ENCODE results near the gene AKAP13. TPM values are rescaled to one million over a fixed set of nuclear protein-coding genes. Genes with fewer than 3 reads are reported as not detected.
A peak's percentile ranks its signal among the peaks of the same experiment; 100 is the strongest.
"Not testable (repeated sequence)": the region's sequence is repeated elsewhere in the genome, so short reads cannot be mapped to it uniquely, and the experiment has no call there.

AKAP13 gene
- polyA plus RNA-seq, 3 donors: 82.8 to 94.8 (median 88.1) TPM

DNA sequence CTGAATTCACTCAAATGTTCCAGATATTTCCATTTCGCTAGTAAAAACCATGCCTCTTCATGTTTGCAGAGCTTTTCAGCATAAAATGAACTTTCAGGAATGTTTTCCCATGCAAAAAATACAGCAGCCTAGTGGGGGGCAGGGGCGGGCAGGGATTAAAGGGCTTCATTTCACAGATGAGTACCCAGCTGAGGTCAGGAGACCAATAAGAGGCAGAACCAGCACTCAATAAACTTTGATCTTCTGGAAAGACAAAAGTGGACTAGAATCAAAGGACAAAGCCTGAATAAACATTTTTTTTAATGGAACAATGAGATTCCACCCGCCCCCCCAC, 406.3 kb downstream of the AKAP13 start:
- DNase-seq: no peak

DNA sequence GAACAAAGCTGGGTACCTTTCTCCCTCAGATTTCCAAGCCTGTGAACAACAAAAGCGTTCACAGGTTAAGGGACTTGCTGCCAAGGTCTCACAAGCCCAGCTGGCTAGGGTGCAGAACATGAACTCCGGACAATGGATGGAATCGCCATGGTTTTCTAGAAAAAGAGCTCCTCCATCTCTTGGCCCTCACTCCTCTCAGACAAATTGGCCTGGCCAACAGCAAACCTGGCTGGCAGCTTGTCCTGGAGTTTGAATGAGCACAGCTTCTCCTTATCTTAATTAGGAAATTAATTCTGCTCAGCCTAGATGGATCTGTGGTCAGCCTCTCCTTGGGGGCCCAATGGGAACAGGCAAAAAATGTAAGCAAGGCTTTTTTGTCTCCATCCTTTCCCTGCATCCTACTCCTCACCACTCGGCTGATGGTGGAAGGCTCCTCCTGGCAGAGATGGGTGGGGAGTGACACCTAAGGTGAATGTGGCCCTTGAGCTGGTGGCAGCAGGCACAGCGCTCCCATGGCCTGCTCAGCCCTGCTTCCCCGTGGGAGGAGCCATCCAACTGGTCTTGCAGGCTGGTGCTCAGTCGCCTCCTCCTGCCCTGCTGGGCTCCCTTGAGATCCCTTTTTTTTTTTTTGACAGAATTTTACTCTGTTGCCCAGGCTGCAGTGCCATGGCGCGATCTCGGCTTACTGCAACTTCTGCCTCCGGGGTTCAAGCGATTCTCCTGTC, 408.5 kb downstream of the AKAP13 start:
- DNase-seq: no peak

GRCh38 chr15:85789496-85789875, 409.1 kb downstream of the AKAP13 start:
- no peak for DNase-seq

GRCh38 chr15:85792102-85792731, 411.8 kb downstream of the AKAP13 start:
- no peak for DNase-seq

DNA sequence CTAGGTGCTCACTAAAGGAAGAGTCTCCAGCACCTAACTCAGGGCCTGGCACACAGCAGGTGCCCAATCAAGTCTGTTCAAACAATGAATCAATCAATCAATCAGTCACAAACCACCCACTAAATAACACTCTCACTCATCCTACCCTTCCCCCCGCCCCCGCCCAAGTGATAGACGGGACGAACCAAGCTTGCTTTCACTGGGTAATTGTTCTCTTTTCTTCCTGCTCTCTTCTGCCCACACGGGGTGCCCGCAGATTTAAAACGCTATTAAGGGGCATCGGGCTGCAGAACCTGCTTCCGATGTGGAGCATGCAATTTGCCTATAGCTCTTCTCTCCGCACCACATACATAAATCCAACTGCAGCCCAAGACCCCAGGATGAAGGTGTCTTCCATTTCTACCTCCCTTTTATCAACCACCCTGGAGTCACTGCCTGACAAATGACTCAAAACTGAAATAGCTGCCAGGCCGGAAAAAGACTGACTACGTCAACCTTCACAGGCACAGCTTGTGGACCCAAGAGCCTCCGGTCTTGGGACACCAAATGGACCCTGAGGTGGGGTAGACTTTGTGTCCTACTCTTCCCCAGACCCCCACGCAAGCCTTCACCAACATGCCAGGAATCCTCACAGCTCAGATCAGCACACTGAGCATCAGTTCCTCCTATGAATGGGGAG, 412.6 kb downstream of the AKAP13 start:
- DNase-seq: no peak

DNA sequence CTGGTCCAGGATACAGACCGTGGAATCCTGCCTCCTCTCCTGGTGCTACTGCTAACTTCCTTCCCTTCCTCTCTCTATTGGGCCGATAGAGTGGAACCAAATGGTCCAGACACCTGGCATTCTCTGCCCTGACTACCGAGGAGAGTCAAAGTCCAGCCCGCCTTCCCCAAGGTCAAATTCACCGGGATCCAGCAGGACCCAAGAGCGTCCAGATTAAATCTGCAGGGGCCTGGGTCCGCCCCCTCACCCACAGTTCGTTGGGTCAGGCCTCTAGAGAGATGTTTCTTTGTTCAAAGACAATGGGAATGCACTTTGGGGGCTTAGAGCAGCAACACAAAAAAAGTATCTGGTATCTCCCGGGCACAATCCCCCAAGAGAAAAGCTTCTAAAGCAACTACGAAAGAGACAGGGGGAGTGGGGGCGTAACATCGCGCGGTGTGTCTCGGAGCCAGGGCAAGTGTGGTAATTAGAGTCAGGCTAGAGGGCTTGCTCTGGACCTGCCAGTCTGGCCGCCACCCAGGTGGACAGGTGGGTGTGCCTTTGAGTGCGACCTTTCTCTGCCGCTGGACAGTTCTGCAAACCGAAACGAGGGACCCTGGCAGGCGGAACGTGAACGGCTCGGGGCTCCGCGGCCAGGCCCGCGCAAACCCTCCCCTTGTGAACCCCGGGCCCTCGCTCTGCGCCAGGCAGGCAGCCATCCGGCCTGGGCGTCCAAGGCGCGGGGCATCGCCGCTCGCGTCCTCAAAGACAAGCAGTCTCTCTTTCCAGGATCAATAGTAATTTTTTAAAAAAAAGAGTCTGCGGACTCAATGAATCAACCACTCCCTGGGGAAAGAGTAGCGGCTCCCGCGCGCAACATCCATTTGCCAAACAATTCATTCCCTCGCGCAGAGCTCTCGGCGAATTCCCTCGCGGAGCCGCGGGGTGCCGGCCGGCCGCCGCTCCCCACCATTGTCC, 413.5 kb downstream of the AKAP13 start:
- DNase-seq: no peak

- DNase-seq: peak; percentile 95
Observed at GRCh38 chr15:85794598-85795336, 414.4 kb downstream of the AKAP13 start, which contains the start of gene KLHL25. KLHL25 (minus strand) TSS chr15:85794925; CDS start chr15:85769810, 25,115 bp downstream.

- DNase-seq: no peak
Observed at GRCh38 chr15:85795337-85796305, 415.2 kb downstream of the AKAP13 start.

GRCh38 chr15:85796371-85796770, 416.0 kb downstream of the AKAP13 start:
- DNase-seq: not testable (repeated sequence)
